OCI-LY7 (cell line): ENCODE data around the gene POFUT1.

Experiments
- CTCF ChIP-seq: fragments of 200-600 bp; sonication (generic); conservative IDR thresholded peaks from 2 replicates; pipeline ENCODE4 v1.5.1; 2014; ENCODE audit warnings: mild to moderate bottlenecking, antibody characterized with exemption, low read length, moderate library complexity, mixed read lengths
- EZH2phosphoT487 ChIP-seq: fragments of 200-600 bp; sonication (generic); IDR thresholded peaks from 2 replicates; pipeline ENCODE4 v1.6.1; 2018; ENCODE audit warnings: low read depth, borderline replicate concordance, mild to moderate bottlenecking, mixed run types, antibody characterized with exemption, low read length, moderate library complexity, mixed read lengths

- TF ChIP-seq EZH2phosphoT487 (no peak), CTCF (no peak)
These were observed 18.7 kb downstream of the POFUT1 start for GRCh38 chr20:32226391-32226790.
